ENCODE measurements around the gene CNTNAP2. TPM values are rescaled to one million over a fixed set of nuclear protein-coding genes. Genes with fewer than 3 reads are reported as not detected.

The CNTNAP2 gene
- total and polyA plus RNA-seq, 9 donors, result 0.24 to 7.0 (median 1.5) TPM

- H3K4me1 ChIP-seq (ENCODE audit: insufficient read depth), result no peaks in the 10 kb centered on the region
- no peak overlapping the region for H3K4me3 ChIP-seq
- H3K27ac ChIP-seq, result no peak overlapping the region
- H3K36me3 ChIP-seq, result no peaks in the 10 kb centered on the region
- H3K27me3 ChIP-seq, result no peaks in the 10 kb centered on the region
- H3K9me3 ChIP-seq, result no peaks in the 10 kb centered on the region
- WGBS, 3 donors, result 44 to 59% (median 44%) methylated on average over 4 of the region's 4 CpGs
- no peak for TF ChIP-seq EP300 (IDR thresholded peaks at IDR 0.05)
- TF ChIP-seq POLR2A (IDR thresholded peaks at IDR 0.05), result no peak
- no peak for TF ChIP-seq CTCF (IDR thresholded peaks at IDR 0.05)
- intact Hi-C loops (cut with DNase I), result no loop called here
- no peak for DNase-seq
These were observed 2280.9 kb downstream of the CNTNAP2 start for GRCh38 chr7:148397551-148397950.

- H3K36me3 ChIP-seq, result no peaks in the 10 kb centered on the region
- no peaks in the 10 kb centered on the region for H3K4me1 ChIP-seq (ENCODE audit: insufficient read depth)
- H3K27me3 ChIP-seq, result no peaks in the 10 kb centered on the region
- WGBS, 3 donors, result 73 to 87% (median 77%) methylated on average over 5 of the region's 5 CpGs
- DNase-seq, result no peak
- no peak overlapping the region for H3K27ac ChIP-seq
- intact Hi-C loops (cut with DNase I), result no loop called here
- H3K4me3 ChIP-seq, result no peak overlapping the region
- no peak for TF ChIP-seq CTCF (IDR thresholded peaks at IDR 0.05)
- TF ChIP-seq POLR2A (IDR thresholded peaks at IDR 0.05), result no peak
- no peak for TF ChIP-seq EP300 (IDR thresholded peaks at IDR 0.05)
- no peaks in the 10 kb centered on the region for H3K9me3 ChIP-seq
These were observed 2281.4 kb downstream of the CNTNAP2 start for GRCh38 chr7:148397985-148398384.

- Histone ChIP-seq H3K27me3 (no peaks in the 10 kb centered on the region), H3K27ac (no peak overlapping the region), H3K4me3 (no peak overlapping the region), H3K36me3 (no peaks in the 10 kb centered on the region), H3K4me1 (ENCODE audit: insufficient read depth) (no peaks in the 10 kb centered on the region), H3K9me3 (no peaks in the 10 kb centered on the region)
- DNase-seq, result no peak
- WGBS, 3 donors, result 51 to 61% (median 58%) methylated on average over 7 of the region's 7 CpGs
- intact Hi-C loops (cut with DNase I), result no loop called here
- TF ChIP-seq CTCF (IDR thresholded peaks at IDR 0.05) (no peak), EP300 (IDR thresholded peaks at IDR 0.05) (no peak), POLR2A (IDR thresholded peaks at IDR 0.05) (no peak)
These were observed 2282.3 kb downstream of the CNTNAP2 start for GRCh38 chr7:148398844-148399365.

GRCh38 chr7:148400101-148400500 lies 2283.5 kb downstream of the CNTNAP2 start:
- H3K27me3 ChIP-seq, result no peaks in the 10 kb centered on the region
- no peak overlapping the region for H3K4me3 ChIP-seq
- intact Hi-C loops (cut with DNase I), result no loop called here
- TF ChIP-seq POLR2A (IDR thresholded peaks at IDR 0.05) (no peak), EP300 (IDR thresholded peaks at IDR 0.05) (no peak), CTCF (IDR thresholded peaks at IDR 0.05) (no peak)
- DNase-seq, result no peak
- H3K4me1 ChIP-seq (ENCODE audit: insufficient read depth), result no peaks in the 10 kb centered on the region
- no peaks in the 10 kb centered on the region for H3K36me3 ChIP-seq
- H3K9me3 ChIP-seq, result no peaks in the 10 kb centered on the region
- 76 to 87% (median 78%) methylated on average over 14 of the region's 14 CpGs for WGBS, 3 donors
- H3K27ac ChIP-seq, result no peak overlapping the region
